GM19025 (cell line): ENCODE measurements around the gene LONRF3.

Experiments
- ATAC-seq: cut with Tn5 transposase; IDR thresholded peaks from one replicate; pipeline ENCODE4 v1.9.1; 2021; ENCODE audit warnings: mild to moderate bottlenecking, low read depth, moderate library complexity; ENCODE audit not compliant: unreplicated experiment

The LONRF3 gene

DNA sequence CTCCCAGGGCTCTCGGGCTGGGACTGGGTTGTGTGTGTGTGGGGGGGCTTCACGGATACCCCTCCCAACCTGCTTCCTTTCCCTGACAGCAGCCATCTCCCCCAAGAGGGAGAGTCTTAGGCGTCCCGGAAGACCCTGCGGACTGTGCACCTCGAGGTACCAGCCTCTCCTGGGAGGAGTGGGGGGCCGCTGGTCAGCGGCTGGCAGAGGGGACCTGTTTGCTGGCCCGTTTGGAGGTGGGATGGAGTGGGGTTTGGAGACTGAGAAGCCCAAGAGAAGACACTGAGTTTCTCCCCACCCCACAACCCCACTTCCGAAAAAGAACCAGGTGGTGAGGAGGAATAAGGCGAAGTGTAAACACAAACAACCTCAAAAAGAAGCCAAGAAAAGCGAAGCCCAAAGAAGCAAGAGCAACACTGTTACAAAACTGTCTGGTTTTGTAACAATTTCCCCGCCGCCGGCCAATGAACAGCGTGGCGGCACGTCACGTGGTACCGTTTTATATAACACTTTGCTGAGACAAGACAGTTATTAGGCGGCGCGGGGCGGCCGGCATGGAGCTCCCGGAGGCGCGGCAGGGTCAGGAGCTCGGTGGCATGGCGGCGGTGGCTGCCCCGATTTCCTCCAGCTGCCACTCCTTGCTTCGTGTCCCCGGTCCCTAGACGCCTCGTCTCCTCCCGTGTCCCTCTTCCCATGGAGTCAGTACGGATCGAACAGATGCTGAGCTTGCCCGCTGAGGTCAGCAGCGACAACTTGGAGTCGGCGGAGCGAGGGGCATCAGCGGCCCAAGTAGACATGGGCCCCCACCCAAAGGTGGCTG, at the start of gene LONRF3:
Gene LONRF3, plus strand, starts transcription at position 531 of the 820 bp plus-strand sequence. Its CDS starts 163 bp downstream, at position 694.
- ATAC-seq: no peak

DNA sequence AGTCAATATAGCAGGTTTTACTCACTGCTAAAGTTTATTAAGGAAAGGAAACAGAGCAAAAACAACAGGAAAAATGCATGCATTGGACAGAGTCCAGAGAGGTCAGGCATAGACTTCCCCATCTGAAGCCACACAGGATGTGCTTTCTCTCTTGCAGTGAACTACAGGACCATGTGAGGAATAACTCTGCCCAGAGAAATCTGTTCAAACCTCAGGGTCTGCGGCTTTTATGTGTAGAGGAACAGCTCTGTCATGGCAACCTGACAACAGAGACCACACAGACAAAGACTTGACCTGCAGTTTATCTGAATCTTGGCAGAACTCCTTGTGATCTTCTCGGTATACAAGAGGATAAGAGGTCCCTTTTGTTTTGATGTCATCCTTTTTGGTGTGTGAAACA, 46.3 kb upstream of the LONRF3 start:
- no peak for ATAC-seq

DNA sequence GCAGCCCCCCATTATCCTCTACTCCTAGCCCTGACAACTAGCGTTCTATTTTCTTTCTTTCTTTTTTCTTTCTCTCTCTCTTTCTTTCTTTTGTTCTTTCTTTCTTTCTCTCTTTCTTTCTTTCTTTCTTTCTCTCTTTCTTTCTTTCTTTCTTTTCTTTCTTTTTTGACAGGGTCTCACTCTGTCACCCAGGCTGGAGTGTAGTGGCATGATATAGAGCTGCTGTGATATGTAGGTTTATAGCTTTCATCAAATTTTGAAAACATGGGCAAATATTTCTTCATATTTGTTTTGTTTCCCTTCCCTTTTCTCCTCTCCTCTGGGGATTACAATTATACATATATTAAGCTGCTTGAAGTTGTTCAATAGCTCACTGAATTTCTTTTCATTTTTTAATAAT, 39.1 kb upstream of the LONRF3 start:
- no peak for ATAC-seq

DNA sequence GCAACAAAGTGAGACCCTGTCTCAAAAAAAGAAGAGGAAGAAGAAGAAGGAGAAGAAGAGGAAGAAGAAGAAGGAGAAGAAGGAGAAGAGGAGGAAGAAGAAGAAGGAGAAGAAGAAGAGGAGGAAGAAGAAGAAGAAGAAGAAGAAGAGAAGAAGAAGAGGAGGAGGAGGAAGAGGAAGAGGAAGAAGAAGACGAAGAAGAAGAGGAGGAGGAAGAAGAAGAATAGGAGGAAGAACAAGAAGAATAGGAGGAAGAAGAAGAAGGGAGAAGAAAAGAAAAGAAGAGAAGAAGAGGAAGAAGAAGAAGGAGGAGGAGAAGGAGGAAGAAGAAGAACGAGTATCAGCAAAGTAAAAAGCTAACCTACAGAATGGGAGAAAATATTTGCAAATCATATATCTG, 33.3 kb upstream of the LONRF3 start:
- no peak for ATAC-seq

DNA sequence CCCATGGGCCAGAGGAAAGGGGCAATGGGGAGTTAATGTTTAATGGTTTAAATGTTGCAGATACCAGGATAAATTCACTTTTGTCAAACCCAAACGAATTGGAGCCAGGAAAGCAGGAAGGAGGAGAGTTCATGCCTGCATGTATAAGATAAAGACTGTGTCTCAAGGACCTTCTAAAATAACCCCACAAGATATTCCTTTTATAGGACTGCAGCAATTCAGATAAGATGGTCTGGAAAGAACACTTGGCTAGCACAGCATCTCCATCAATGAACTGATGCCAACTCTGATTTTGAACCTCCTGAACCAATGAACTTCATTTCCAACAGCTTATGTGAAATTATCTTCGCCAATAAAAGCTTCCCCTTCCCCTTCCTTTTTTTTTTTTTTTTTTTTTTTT, 31.3 kb upstream of the LONRF3 start:
- no peak for ATAC-seq

DNA sequence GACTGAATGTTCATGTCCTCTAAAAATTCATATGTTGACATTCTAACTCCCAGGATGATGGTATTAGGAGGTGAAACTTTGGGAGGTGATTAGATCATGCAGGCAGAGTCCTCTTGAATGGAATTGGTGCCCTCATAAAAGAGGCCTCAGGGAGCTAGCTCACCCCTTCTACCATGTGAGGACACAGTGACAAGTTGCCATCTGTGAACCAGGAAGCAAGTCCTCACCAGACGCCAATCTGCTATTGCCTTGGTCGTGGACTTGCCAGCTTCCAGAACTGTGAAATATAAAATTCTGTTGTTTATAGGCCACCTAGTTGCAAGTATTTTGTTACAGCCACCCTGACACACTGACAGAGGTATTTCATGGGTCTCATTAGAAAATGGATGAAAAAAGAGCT, 28.5 kb upstream of the LONRF3 start:
- no peak for ATAC-seq

DNA sequence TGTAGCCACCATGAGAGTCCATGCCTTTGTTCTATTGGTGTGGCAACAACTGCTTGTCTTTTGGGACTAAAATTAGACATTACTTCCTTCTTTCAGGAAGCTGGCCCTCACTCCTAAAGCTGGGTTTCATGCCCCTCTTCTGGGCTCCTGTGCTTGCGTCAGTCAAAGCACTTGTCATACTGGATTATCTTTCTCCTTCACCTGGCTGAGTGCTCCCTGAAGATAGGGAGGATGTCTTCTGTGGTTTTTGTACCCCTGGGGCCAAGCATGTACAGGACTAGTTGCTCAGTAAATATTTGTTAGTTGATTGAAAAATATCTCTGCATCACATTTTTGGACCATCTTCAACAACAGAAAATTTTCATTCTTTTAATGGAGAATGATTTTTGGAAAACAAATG, 26.1 kb upstream of the LONRF3 start:
- no peak for ATAC-seq

DNA sequence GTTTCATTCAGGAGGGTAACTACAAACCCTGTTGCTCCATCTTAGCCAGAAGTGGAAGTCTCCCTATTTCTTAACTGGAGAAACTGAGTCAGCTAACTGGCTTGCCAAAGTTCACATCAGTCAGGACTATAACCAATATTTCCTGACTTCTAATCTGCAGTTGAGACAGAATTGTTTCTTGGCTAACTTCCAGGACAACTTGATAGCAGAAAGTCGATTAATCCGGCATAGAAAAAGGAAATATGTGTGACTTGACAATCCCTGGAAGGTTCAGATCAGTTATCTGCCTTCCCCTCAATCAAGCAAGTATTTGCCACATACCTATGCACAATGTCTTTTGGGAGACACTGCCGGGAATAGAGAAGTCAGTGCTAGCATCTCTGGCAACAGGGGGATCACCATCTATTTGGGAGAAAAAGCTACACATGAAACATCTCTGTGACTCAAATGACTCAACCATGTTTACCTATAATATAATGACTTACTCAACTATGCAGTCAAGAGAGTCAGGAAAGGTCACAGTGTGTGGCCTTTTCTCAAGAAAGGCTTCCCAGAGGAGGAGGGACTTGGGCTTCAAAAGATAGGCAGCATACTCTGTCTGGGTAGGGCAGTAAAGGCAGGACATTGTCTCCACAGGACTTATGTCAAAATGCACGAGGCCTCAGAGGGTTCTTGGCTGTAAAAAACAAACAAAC, 12.4 kb upstream of the LONRF3 start:
- ATAC-seq: no peak

DNA sequence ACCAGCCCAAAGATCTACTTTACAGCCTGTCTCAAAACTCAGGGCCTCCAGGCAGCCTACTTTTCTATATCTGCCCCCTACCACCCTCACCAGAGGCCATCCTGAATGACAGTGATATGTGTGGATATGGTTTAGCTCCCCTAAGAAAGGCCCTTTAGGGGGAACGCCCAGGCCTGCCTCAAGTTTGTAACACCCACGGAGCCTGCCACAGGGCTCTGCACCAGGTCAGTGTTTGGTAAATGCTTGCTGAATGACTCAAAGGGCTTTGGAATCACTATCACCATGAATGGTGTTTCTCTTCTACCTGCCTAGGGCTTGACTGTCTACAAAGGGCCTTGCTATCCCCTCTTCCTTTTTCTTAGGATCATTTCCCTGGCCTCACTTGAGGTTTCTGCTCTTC, 11.3 kb upstream of the LONRF3 start:
- no peak for ATAC-seq

DNA sequence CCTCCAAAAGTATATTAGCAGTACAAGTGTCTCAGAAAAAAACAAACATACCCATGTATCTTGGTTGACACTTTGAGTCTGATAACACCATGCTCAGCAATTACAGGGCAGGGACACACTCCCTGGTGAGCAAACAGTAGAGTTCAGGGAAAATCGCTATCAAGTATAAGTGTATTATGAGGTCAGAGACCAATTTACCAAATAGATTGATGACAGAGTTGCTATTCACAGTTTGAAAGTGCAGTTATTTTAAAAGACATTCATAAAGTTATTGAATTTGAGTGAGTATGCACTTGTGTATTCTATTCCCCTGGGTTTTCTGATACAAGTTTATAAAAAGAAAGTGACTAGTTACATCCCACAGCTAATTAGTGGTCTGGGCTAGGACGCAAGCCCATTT, 10.2 kb upstream of the LONRF3 start:
- no peak for ATAC-seq

DNA sequence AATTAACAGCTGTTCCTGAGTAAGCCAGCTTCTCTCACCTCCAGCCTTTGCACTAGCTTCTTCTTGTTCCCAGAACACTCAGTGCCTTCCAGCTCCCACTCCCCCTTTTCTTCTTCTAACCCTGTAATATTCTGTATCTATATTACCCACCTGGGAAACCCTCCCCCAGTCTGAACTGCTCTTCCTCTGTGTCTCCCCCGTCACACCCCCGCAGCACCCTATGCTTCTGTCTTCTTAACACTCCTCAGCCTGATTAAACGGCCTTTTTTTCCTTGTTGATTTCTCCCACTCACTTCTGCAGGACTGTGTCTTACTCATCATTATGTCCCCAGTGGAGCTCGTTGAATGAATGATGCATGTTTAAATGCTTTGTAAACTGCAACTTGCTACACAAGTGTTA, 9.0 kb upstream of the LONRF3 start:
- no peak for ATAC-seq

DNA sequence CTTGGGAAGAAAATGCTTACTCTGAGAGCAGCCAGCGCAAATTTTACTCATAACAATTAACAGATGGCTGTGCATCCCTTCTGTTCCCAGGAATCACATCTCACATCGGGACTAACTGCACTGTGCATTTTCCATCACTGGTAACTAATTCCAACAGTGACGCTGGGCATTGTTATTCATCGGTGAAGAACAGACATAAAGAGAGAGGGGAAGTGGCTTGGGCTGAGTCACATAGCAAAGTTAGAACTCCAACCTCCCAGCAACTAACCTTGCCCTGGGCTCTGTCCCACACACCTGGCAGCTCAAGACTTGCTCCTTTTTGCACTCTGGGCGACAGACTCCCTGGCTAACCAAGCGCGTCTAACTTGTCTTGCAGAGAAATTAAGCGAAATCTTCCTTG, 6.4 kb upstream of the LONRF3 start:
- no peak for ATAC-seq

DNA sequence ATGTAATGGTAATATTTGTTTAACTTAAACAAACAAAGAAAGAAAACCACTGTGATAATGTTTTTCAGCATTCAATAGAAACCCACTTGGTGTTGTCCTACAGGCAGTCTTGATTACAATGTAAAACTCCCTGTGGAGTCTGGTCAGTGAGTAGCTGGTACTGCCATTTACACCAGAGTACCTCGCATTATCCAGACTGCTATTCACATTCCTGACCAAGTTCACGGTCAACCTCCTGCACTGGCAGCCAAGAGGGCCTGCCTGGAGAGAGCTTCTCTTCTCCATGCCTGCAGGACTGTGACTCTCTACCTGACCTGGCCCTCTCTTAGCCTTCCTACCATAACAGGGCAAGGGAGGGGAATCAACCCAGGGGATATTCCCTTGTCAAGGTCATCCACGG, 2.9 kb upstream of the LONRF3 start:
- ATAC-seq: no peak

DNA sequence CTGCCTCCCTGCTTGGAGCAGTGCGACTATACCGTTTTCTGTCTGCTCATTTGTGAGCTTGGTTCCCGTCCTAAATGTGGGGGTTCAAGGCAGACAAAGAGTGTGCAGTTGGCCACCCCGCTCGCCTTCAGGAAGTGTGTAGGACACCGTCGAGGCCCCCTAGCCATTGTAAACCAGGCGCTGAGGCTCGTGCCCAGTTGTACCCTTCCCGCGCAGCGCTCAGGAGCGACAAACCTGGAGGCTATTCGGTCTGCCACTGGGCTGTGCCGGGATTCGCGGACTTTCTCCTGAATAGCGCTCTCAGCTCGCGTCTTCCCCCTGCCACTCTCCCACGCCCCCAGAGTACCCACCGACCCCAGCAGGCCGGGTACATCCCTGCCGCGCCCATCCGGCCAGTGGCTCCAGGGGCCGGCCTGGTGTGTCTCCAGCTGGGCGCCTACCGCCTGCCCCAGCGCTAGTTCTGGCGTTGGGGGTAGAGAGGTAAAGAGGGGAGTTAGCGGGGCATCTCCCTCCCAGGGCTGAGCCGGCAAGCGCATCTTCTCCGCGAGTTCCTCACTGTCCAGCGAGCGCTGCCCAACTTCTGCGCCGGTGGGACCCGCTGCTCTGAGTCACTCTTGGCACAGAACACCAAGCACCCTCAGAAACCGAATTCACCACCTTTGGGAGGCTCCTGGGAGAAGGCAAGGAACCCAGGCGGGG, 880 bp upstream of the LONRF3 start:
- no peak for ATAC-seq

DNA sequence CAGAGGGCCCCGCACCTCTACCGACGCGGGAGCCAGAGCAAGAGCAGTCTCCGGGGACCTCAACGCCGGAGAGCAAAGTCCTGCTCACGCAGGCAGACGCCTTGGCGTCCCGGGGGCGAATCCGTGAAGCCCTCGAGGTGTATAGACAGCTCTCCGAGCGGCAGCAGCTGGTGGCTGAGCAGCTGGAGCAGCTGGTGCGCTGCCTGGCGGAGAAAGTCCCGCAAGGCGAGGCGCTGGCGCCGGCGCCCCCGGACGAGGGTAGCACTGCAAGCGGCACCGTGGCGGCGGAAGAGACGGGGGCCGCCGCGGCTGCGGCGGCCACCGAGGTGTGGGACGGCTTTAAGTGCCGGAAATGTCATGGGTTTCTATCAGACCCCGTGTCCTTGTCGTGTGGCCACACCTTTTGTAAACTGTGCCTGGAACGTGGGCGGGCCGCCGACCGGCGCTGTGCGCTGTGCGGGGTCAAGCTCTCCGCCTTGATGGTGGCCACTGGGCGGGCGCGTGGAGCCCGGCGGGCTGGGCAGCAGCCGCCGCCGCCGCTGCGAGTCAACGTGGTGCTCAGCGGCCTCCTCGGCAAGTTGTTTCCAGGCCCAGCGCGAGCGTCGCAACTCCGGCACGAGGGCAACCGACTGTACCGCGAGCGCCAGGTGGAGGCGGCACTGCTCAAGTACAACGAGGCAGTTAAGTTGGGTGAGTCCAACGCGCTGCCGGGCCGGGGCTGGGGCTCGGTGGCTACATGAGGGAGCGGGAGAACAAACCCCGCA, 672 bp downstream of the LONRF3 start:
- no peak for ATAC-seq

DNA sequence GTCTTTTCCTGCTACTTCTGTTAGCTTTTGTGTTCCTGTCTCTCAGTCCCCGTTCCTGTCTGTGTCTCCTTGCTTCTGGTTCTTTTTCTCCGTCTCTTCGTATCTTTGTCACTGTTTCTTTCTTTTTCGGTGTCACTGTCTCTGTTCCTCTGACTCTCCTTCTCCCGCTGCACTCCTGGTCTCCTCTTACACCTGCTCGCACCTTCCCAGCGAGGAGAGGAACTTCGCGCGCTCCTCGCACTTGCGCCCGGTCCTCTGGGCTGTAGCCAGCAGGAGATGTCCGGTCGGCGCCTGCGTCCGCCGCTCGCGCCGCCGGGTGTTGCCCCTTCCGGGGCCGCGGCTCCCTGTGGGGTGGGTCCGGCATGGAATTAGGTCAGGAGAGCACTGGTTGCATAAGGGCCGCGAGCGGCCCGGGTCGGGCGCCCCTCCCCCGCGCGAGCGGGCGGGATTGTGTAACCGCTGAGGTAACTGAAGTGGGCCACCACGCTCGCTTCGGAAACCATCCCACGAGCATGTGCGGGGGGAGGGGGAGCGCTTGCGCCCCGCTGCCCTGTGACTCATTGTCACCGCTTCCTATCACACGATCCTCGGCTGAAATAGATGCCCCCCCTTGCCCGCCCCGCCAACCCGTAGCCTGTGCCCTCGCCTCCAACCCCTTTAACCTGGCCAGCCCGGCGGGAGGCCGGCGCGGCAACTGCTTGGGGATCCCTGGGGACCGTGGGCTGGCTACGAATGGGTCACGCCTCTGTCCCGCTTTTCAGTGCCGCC, 1.6 kb downstream of the LONRF3 start:
- no peak for ATAC-seq

DNA sequence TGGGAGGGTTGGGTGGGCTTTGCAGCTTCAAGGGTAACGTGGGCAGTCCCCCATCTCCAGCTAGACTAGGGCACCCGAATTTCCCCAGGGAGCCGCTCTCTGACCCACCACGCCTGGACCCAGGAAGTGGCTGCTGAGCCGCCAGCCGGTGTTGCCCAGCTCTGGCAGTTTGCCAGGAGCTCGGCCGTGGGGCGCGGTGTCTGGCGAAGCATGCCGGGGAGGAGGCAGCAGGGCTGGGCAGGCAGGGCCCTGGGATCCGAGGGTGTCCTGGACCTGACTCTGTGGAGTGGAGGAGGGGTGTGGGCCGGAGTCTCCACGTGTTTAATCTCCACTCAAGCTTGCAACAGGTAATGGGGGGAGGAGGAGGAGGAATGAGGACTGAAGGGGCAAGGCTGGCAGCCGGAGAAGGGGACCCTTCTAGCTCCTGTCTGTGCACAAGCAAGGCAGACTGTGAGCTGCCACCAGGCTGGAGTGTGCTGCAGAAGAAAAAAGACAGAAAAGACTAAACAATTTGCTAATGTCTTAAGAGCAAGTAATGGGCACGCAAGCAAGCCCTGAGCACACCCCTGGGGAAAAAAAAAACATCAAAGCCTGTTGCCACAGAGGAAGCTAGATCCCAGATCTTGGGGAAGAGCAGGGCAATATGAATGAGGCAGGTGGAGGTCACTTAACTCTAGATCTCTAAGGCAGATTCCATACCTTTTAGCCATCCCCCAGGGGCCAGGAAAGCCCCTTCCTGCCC, 2.4 kb downstream of the LONRF3 start:
- no peak for ATAC-seq

DNA sequence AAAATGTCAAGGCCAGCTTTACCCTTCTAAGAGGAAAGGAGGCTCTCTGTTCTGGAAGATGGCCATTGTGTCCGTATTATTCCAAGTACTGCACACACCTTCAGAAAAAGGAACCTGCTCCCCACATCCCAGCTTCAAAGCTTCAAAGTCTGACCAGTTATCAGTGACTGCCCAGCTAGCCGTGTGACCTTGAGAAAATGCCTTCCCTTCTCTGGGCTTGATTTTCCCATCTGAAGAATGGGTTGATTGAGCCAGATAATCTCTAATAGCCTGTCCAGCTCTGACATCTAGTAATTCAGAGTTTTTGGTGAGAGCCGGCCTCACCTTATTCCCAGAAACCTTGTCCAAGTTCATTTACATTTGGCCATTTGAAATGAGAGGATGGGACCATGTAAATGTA, 3.0 kb downstream of the LONRF3 start:
- no peak for ATAC-seq

DNA sequence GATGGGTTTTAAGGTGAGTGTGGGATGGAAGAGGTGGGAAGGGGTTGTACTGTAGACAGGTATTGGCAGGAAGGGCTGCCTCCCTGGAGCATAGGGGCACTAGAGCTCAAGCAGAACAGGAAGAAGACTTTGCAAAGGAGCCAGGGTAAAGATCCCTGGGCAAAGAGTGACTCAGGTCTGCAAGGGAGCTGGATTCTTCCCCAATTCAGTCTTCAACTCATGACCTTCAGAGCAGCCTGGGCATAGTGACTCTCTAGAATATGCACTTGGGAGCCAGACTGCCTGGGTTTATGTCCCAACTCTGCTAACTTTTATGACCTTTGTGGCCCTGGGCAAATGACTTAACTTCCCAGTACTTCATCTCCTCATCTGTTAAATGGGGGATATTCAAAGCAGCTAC, 4.0 kb downstream of the LONRF3 start:
- no peak for ATAC-seq
